Central memory CD8-positive, alpha-beta T cell (primary cell): ENCODE data around the gene SPATA12.
A peak's percentile ranks its signal among the peaks of the same experiment; 100 is the strongest.

Source experiments
- ATAC-seq: fragments of 150-1000 bp; cut with Tn5 transposase; replicated peaks from 2 replicates; pipeline ENCODE4 v1.10.0; 2022; ENCODE audit warnings: mild to moderate bottlenecking, moderate FRiP score, moderate number of reproducible peaks; ENCODE audit not compliant: poor library complexity, severe bottlenecking; ENCODE audit errors: extremely low read depth
- DNase-seq, 2 donors: peaks; one replicate each; pipeline ENCODE4 v3.0.0; 2021; ENCODE audit warnings: low spot score in 2 of 2
- H3K27ac Mint-ChIP-seq: one replicate; pipeline ENCODE4 v1.8.0; 2022; ENCODE audit warnings: low read depth, mild to moderate bottlenecking, moderate library complexity, mixed read lengths
- H3K27me3 Mint-ChIP-seq: one replicate; pipeline ENCODE4 v1.8.0; 2022; ENCODE audit warnings: mixed read lengths
- H3K36me3 Mint-ChIP-seq: one replicate; pipeline ENCODE4 v1.8.0; 2022; ENCODE audit warnings: mild to moderate bottlenecking, moderate library complexity, mixed read lengths; ENCODE audit not compliant: insufficient read depth
- H3K4me1 Mint-ChIP-seq: one replicate; pipeline ENCODE4 v1.8.0; 2022; ENCODE audit warnings: mixed read lengths
- H3K4me3 Mint-ChIP-seq: one replicate; pipeline ENCODE4 v1.8.0; 2022; ENCODE audit warnings: mild to moderate bottlenecking, moderate library complexity, mixed read lengths
- H3K9me3 Mint-ChIP-seq: one replicate; pipeline ENCODE4 v1.8.0; 2022; ENCODE audit warnings: mixed read lengths

The SPATA12 gene

DNA sequence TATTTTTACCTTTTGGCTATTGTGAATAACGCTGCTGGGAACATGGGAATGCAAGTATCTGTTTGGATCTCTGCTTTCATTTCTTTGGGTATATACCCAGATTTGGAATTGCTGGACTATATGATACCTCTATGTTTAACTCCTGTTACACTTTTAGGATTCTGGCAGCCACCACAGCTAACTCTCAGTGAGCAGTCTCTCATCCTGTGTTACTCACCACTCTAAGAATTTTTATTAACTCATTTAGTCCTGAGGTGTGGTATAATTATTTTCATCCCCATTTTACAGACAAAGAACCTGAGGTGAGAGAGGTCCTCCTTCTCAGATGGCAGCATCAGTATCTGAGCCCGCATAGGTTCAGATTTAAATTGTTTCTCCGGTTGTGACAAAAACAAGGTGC, 1.1 kb downstream of the SPATA12 start:
- Mint-ChIP-seq H3K9me3 (no peaks in the 10 kb centered on the region), H3K4me1 (no peaks in the 10 kb centered on the region)
- DNase-seq: no peak

DNA sequence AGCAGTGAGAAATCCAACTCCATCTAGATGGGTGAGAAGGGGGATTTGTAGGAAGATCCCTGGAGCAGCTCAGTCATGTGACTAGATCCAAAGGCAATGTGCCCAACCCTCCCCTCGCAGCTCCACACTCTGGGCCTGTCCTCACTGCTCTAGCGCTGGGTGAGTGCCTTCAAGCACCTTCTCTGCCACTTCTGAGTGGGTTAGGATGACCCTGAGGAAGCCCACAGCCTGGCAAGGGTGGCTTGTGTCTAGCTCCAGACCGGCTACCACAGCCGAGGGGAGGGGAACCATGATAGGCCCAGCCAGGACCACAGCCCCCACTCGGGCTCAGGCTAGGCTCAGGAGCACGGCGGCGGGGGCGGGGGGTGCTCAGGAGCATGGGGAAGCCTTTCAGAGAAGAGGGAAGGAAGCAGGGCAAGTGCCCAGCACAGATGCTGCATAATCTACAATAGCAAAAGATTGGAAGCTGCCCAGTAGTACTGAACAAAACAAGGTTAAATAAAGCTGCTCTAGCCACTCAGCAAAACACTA, 1.7 kb downstream of the SPATA12 start:
- Mint-ChIP-seq H3K9me3 (no peaks in the 10 kb centered on the region), H3K4me3 (no peak overlapping the region), H3K27ac (no peak overlapping the region), H3K27me3 (peaks cover 28% of the 10 kb centered on the region), H3K36me3 (no peaks in the 10 kb centered on the region), H3K4me1 (no peaks in the 10 kb centered on the region)
- DNase-seq (no peak), ATAC-seq (no peak)

More for the DNA sequence above, 1.1 kb downstream of the SPATA12 start:
- no peak for ATAC-seq
- Mint-ChIP-seq H3K27me3 (peaks cover 34% of the 10 kb centered on the region), H3K4me3 (no peak overlapping the region), H3K27ac (no peak overlapping the region), H3K36me3 (no peaks in the 10 kb centered on the region)

DNA sequence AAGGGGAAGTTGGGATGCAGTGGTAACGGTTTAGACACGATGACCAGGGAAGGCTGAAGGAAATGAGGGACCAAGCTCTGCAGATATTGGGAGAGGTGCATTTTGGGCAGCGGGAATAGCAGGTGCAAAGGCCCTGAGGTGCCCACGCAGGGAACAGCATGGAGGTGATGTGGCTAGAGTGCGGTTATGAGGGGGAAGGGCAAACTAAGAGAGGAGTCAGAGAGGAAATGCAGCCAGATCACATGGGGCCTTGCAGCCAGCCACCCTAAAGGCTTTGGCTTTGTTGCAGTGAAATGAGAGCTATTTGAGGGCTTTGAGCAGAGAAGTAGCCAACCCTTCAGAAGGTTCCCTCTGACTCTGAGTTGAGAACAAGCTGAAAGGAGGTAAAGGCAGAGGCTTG, 2.6 kb downstream of the SPATA12 start:
- H3K27ac Mint-ChIP-seq: no peak overlapping the region

DNA sequence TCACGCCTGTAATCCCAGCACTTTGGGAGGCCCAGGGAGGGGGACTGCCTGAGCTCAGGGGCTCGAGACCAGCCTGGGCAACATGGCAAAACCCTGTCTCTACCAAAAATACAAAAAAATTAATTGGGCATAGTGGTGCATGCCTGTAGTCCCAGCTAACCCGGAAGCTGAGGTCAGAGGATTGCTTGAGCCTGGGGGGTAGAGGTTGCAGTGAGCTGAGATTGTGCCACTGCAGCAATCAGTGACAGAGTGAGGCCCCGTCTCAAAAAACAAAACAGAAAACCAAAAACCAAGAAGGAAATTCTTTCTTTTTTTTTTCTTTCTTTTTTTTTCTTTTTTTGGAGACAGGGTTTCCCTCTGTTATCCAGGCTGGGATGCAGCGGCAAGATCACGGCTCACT, 3.5 kb downstream of the SPATA12 start:
- Mint-ChIP-seq H3K9me3 (no peaks in the 10 kb centered on the region), H3K36me3 (no peaks in the 10 kb centered on the region), H3K4me3 (no peak overlapping the region), H3K27ac (no peak overlapping the region), H3K27me3 (peaks cover 24% of the 10 kb centered on the region), H3K4me1 (no peaks in the 10 kb centered on the region)
- ATAC-seq (no peak), DNase-seq (no peak)

More for the DNA sequence above, 2.6 kb downstream of the SPATA12 start:
- Mint-ChIP-seq H3K27me3 (peaks cover 24% of the 10 kb centered on the region), H3K9me3 (no peaks in the 10 kb centered on the region), H3K4me1 (no peaks in the 10 kb centered on the region), H3K36me3 (no peaks in the 10 kb centered on the region), H3K4me3 (no peak overlapping the region)
- ATAC-seq (no peak), DNase-seq (no peak)

DNA sequence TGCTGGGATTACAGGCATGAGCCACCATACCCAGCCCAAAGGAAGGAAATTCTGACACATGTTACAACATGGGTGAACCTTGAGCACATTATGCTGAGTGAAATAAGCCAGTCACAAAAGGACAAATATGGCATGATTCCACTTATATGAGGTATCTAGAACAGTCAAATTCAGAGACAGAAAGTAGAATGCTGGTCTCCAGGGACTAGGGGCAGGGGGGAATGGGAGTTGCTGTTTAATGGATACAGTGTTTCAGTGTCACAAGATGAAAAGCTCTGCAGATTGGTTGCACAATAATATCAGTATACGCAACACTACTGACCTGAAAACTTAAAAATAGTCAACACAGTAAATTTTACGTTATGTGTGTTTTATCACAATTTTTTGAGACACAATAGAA, 4.1 kb downstream of the SPATA12 start:
- DNase-seq: no peak
- no peak for ATAC-seq
- Mint-ChIP-seq H3K4me3 (no peak overlapping the region), H3K4me1 (no peaks in the 10 kb centered on the region), H3K27ac (no peak overlapping the region), H3K27me3 (peaks cover 24% of the 10 kb centered on the region), H3K36me3 (no peaks in the 10 kb centered on the region), H3K9me3 (no peaks in the 10 kb centered on the region)

DNA sequence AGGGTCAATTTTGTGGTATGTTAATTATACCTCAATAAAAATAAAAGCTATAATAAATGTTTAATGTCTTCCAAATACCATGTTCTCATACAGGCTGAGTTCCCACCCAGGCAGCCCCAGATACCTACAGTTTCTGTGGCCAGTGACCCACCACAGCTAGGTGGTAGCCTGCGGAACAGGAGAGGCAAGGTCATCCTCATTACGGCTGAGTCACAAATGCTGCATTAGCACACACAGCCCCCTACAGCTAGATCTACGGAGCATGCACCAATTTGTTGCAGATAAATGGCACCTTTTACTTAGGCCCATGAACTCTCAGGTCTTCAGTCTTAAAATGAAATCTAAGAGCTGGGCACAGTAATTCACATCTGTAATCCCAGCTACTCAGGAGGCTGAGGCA, 5.1 kb downstream of the SPATA12 start:
- DNase-seq (no peak), ATAC-seq (no peak)
- Mint-ChIP-seq H3K4me1 (no peaks in the 10 kb centered on the region), H3K9me3 (no peaks in the 10 kb centered on the region), H3K4me3 (no peak overlapping the region), H3K36me3 (no peaks in the 10 kb centered on the region), H3K27ac (no peak overlapping the region), H3K27me3 (peaks cover 24% of the 10 kb centered on the region)

DNA sequence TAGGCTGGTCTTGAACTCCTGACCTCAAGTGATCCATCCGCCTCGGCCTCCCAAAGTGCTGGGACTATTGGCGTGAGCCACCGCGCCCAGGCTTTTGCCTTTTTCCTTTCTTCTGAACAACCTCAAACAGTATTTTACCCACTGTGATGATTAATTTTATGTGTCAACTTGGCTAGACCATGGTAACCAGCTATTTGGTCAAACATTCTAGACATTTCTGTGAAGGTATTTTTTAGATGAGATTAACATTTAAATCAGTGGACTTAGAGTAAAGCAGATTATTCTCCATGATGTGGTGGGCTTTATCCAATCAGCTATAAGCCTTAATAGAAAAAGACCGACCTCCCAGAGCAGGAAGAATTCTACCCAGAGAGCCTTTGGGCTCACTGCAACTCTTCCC, 6.0 kb downstream of the SPATA12 start:
- Mint-ChIP-seq H3K27ac (no peak overlapping the region), H3K36me3 (no peaks in the 10 kb centered on the region), H3K4me1 (no peaks in the 10 kb centered on the region), H3K4me3 (no peak overlapping the region), H3K9me3 (no peaks in the 10 kb centered on the region), H3K27me3 (peaks cover 26% of the 10 kb centered on the region)
- ATAC-seq (no peak), DNase-seq (no peak)

DNA sequence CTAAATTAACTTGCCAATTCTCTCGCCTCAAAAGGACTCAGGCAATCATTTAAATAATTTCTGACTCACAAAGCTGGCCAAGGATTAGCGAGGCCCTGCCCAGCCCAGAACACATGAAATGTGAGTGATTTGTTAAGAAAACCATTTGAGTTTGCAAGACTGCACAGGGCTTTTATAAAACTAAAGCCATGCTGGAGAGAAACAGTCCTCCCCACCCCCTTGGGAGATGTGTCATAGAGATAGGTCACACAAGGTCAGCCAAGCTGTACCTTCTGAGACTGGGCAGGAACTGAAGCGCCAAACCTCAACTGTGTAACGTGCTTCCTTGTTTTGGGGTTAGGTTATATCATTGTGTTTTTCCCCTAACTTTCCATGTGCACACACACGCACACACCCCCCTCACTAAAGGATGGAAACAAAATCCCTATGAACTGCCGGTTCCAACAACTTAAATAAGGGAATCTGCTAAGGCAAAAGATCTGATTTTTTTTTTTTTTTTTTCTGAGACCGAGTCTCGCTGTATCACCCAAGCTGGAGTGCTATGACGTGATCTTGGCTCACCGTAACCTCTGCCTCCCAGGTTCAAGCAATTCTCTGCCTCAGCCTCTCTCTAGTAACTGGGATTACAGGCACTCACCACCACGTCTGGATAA, 8.1 kb downstream of the SPATA12 start:
- Mint-ChIP-seq H3K36me3 (no peaks in the 10 kb centered on the region), H3K27me3 (peaks cover 31% of the 10 kb centered on the region), H3K4me1 (no peaks in the 10 kb centered on the region), H3K9me3 (no peaks in the 10 kb centered on the region), H3K27ac (no peak overlapping the region), H3K4me3 (no peak overlapping the region)
- no peak for ATAC-seq
- no peak for DNase-seq

DNA sequence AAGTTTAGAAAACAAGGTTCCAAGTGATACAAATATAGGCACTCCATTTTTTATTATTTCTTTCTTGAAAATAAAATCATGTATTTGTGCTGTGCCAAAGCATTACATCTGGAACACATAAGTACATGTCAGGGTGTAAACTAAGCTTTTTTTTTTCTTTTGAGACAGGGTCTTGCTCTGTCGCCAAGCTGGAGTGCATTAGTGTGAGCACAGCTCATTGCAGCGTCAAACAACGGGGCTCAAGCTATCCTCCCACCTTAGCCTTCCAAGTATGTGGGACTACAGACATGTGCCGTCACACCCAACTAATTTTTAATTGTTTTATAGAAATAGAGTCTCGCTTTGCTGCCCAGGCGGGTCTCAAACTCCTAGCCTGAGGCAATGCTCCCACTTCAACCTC, 9.0 kb downstream of the SPATA12 start:
- no peak overlapping the region for H3K27ac Mint-ChIP-seq
- peaks cover 35% of the 10 kb centered on the region for H3K27me3 Mint-ChIP-seq
- no peak for ATAC-seq
- no peaks in the 10 kb centered on the region for H3K4me1 Mint-ChIP-seq
- no peak overlapping the region for H3K4me3 Mint-ChIP-seq
- DNase-seq: no peak
- no peaks in the 10 kb centered on the region for H3K36me3 Mint-ChIP-seq
- H3K9me3 Mint-ChIP-seq: no peaks in the 10 kb centered on the region

DNA sequence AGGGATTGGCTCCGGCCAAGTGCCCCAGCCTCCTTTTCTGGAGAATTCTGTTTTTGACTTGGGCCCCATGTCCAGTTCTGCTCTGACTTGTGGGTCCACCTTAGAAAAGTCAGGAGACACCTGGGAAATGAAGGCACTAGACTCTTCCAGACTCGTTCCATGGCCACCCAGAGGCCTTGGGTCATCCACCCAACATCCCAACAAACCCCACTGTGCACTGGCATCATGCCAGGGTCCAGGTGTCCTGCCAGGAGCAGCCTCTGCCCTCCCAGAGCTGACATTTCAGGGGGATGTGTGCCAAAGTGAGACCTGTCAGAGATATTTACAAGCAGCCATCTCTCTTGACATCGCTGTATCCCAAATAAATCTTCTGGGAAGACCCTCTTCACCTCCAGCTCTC, 13.2 kb downstream of the SPATA12 start:
- Mint-ChIP-seq H3K9me3 (no peaks in the 10 kb centered on the region), H3K4me1 (no peaks in the 10 kb centered on the region), H3K27ac (no peak overlapping the region), H3K27me3 (peaks cover 70% of the 10 kb centered on the region), H3K4me3 (no peak overlapping the region), H3K36me3 (no peaks in the 10 kb centered on the region)
- ATAC-seq (no peak), DNase-seq (no peak)

DNA sequence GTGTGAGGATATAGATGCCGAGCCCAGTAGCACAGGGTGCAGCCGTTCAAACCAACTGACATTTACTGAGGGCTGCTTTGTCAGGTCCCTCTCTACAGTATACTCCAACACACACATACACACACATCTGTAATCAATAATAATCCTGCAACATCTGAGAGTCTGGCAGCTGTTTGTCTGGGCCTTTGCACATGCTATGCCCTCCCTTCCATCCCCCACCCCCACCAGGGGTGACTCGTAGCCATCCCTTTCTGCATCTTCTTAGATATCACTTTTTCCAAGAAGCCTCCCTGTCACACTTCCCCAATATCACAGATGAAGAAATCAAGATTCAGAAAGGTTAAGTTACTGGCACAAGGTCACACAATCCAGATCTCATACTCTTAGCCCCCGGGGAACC, 13.7 kb downstream of the SPATA12 start:
- no peak for DNase-seq
- Mint-ChIP-seq H3K4me3 (no peak overlapping the region), H3K9me3 (no peaks in the 10 kb centered on the region), H3K27me3 (peaks cover 70% of the 10 kb centered on the region), H3K36me3 (no peaks in the 10 kb centered on the region), H3K4me1 (no peaks in the 10 kb centered on the region), H3K27ac (no peak overlapping the region)
- ATAC-seq: no peak

DNA sequence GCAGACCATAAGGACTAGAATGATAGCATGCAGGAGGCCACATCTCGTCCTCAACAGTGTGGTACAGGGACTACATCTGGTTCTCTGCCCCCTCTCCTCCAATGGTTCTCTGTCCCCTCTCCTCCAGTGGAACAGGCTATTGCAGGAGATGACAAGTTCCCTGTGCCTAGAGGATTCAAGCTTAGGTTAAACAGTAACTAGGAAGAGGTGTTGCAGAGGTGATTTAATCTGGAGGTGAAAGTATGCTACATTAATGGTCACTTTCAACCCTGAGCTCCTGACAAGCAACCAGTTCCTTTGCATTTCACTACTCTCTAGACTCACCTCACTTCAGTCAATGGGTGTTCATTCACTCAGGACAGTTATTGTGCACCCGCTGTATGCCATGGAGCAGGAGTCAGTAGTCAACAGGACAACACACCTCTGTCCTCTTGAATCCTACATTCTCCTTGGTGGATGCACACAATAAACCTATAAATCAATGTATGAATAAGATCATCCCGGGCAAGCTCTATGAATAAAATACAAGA, 16.0 kb downstream of the SPATA12 start:
- no peak for ATAC-seq
- Mint-ChIP-seq H3K9me3 (no peaks in the 10 kb centered on the region), H3K36me3 (no peaks in the 10 kb centered on the region)

DNA sequence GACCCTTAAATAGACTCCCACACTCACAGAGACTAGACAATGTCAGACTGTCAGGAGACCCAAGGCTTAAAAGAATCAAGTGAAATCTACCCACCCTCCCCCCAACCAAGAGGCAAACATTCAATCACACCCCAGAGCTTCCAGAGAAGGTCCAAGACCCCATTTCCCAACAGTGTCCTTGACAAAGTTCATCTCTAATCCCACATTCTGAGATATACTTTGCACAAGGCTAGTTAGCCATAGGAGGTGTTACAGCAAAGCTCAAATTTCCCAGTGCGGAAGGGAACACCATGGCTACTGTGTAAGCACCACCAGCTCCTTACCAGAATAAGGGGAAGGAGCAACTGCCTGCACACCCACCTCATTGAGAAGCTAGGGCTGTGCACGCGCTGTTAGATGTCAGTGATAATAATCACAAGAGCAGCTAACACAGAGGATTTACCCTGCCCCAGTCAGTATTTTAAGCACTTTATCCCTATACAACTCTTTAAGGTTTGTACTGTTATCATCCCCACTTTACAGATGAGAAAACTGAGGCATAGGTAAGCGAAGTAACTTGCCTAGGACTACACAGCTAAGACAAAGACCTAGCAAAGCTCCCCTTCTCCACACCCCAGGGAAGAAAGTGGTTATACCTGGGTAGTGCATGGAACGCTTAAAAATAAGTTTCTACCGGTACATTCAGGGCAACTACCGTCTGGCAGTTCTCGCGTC, 17.3 kb downstream of the SPATA12 start:
- no peak for DNase-seq
- no peaks in the 10 kb centered on the region for H3K9me3 Mint-ChIP-seq
- H3K4me1 Mint-ChIP-seq: no peaks in the 10 kb centered on the region
- peak overlapping the region; percentile 49 for H3K4me3 Mint-ChIP-seq
- peaks cover 74% of the 10 kb centered on the region for H3K27me3 Mint-ChIP-seq
- H3K27ac Mint-ChIP-seq: no peak overlapping the region
- H3K36me3 Mint-ChIP-seq: no peaks in the 10 kb centered on the region
- no peak for ATAC-seq

More for the DNA sequence above, 16.0 kb downstream of the SPATA12 start:
- DNase-seq: no peak
- H3K4me3 Mint-ChIP-seq: no peak overlapping the region
- no peaks in the 10 kb centered on the region for H3K4me1 Mint-ChIP-seq
- no peak overlapping the region for H3K27ac Mint-ChIP-seq
- H3K27me3 Mint-ChIP-seq: peaks cover 84% of the 10 kb centered on the region
